Adrenal gland (tissue), 12 donors: Measurements from ENCODE around the gene AP4E1. TPM values are rescaled to one million over a fixed set of nuclear protein-coding genes. Genes with fewer than 3 reads are reported as not detected.
"Not testable (repeated sequence)": the region's sequence is repeated elsewhere in the genome, so short reads cannot be mapped to it uniquely, and the experiment has no call there.

ENCODE experiments used
- DNase-seq, 7 donors: peaks; one replicate each; pipeline ENCODE4 v3.0.0-alpha.2; 2019 to 2020
- H3K27ac ChIP-seq, 5 donors: fragments of 200-600 bp; sonication (generic) in 4 of 5; 1 replicate in 3 of 5; 2 replicates in 2 of 5; pipeline versions ENCODE4 v1.5.1 to v1.8.0; 2016 to 2020; ENCODE audit warnings: mild to moderate bottlenecking in 1 of 5
- H3K27me3 ChIP-seq: fragments of 200-600 bp; 2 replicates; pipeline ENCODE4 v1.8.0; 2021
- H3K36me3 ChIP-seq, 2 donors: fragments of 200-600 bp; replicated peaks in 1 of 2; 1 replicate in 1 of 2; 2 replicates in 1 of 2; pipeline versions ENCODE4 v1.5.1 to v1.8.0; 2018 to 2022
- H3K4me1 ChIP-seq, 2 donors: fragments of 200-600 bp; replicated peaks in 1 of 2; 1 replicate in 1 of 2; 2 replicates in 1 of 2; pipeline versions ENCODE4 v1.5.1 to v1.8.0; 2018 to 2021
- H3K4me3 ChIP-seq, 4 donors: fragments of 200-600 bp; sonication (generic) in 3 of 4; one replicate each; pipeline ENCODE4 v1.5.1; 2016 to 2018
- H3K9me3 ChIP-seq, 3 donors: fragments of 200-600 bp; sonication (generic) in 1 of 3; replicated peaks in 1 of 3; 1 replicate in 2 of 3; 2 replicates in 1 of 3; pipeline versions ENCODE4 v1.5.1 to v1.8.0; 2016 to 2021
- POLR2A ChIP-seq, 2 donors: fragments of 450-650 bp; IDR thresholded peaks; one replicate each; pipeline ENCODE4 v1.6.1; 2017; ENCODE audit warnings: antibody characterized with exemption in 2 of 2, mild to moderate bottlenecking in 2 of 2, moderate library complexity in 1 of 2
- WGBS, 4 donors: extraction: QIAGEN DNeasy Blood & Tissue Kit in 2 of 4; methylation state at CpG; one replicate each; pipeline versions ENCODE4 v1.1.5 to v1.1.7; 2013 to 2017; 5-methylcytosine and 5-hydroxymethylcytosine counted together
- intact Hi-C, 2 donors: fragments of 100-400 bp; cut with DNase I; formaldehyde crosslinking; loops; one replicate each; pipeline versions ENCODE4 v1.14.1 to v1.15.0; 2022 to 2023
- polyA plus RNA-seq, 3 donors: library from polyadenylated mRNA; stranded (reverse); fragments of 200-250 nt in 2 of 3; fragments of 350-450 nt in 1 of 3; fragmentation: Illumina TruSeq in 1 of 3; extraction: RNeasy Lipid Tissue Mini Kit (QIAGEN cat#74804) in 1 of 3; gene quantifications; one replicate each; pipeline ENCODE4 v1.2.3, GENCODE V29; 2013 to 2014
- total RNA-seq, 9 donors: library from RNA; depleted of rRNA in 4 of 9; stranded (reverse); fragments of >200 nt in 4 of 9; fragments of 120-200 nt in 1 of 9; fragmentation: NEBNext Ultra II Directional in 1 of 9; extraction: Animal tissue kit (Norgen Biotek cat#: 25700) in 1 of 9; gene quantifications; one replicate each; pipeline versions ENCODE4 v1.1.0 to v1.2.4, GENCODE V29; 2013 to 2023
- TF ChIP-seq, protein P1 (sequence below), 6 experiments: fragments of 450-650 bp in 4 of 6; fragments of 200-600 bp in 2 of 6; sonication (generic) in 1 of 6; IDR thresholded peaks; 1 replicate in 5 of 6; 2 replicates in 1 of 6; pipeline versions ENCODE4 v1.5.1 to v1.8.0; 2016 to 2021; ENCODE audit warnings: antibody characterized with exemption in 6 of 6, mild to moderate bottlenecking in 2 of 6, moderate library complexity in 1 of 6
- donor health status: healthy with polysubstance abuse.
- donor health status: Bipolar disorder and iron deficiency.
- donor health status: DM: yes; HTN: yes; CAD: no.
- donor health status: DM: no; HTN: no; CAD: no.
- donor health status: DM: no; HTN: no; CAD: no.
- donor health status: DM: yes; HTN: yes; CAD: no.

AP4E1 gene
- total and polyA plus RNA-seq, 12 donors: 2.0 to 23.0 (median 9.5) TPM

DNA sequence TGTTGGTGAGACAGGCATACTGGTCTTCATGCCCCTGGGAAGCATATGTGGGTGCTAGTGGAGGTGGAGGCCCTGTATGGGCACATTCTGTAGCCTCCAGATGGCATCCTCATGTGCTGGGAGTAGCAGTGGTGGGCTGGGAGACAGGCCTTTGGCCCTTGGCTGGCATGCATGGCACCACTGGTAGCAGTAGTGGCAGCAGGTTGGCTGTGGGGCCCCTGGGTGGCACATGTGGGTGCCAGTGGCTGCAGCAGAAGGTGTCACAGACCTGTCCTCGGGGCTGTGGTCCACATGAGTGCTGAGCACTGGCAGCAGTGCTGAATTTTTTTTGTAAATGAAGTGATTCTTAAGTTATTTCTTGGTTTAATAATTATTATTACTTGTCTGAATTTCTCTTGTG lies 115.0 kb downstream of the AP4E1 start:
- no peak for TF ChIP-seq POLR2A (IDR thresholded peaks at IDR 0.05)
- TF ChIP-seq, protein P1, sequence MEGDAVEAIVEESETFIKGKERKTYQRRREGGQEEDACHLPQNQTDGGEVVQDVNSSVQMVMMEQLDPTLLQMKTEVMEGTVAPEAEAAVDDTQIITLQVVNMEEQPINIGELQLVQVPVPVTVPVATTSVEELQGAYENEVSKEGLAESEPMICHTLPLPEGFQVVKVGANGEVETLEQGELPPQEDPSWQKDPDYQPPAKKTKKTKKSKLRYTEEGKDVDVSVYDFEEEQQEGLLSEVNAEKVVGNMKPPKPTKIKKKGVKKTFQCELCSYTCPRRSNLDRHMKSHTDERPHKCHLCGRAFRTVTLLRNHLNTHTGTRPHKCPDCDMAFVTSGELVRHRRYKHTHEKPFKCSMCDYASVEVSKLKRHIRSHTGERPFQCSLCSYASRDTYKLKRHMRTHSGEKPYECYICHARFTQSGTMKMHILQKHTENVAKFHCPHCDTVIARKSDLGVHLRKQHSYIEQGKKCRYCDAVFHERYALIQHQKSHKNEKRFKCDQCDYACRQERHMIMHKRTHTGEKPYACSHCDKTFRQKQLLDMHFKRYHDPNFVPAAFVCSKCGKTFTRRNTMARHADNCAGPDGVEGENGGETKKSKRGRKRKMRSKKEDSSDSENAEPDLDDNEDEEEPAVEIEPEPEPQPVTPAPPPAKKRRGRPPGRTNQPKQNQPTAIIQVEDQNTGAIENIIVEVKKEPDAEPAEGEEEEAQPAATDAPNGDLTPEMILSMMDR (IDR thresholded peaks at IDR 0.05): no peak
- H3K9me3 ChIP-seq: no peaks in the 10 kb centered on the region
- H3K27ac ChIP-seq: no peak overlapping the region
- H3K4me3 ChIP-seq: no peak overlapping the region
- 86 to 100% (median 100%) methylated on average over 1 of the region's 1 CpG; no CpG with 5 or more reads in 1 of the 4 donors for WGBS, 4 donors
- H3K27me3 ChIP-seq: no peaks in the 10 kb centered on the region
- DNase-seq: no peak
- no peaks in the 10 kb centered on the region for H3K4me1 ChIP-seq
- intact Hi-C loops: no loop called here
- H3K36me3 ChIP-seq: no peaks in the 10 kb centered on the region

DNA sequence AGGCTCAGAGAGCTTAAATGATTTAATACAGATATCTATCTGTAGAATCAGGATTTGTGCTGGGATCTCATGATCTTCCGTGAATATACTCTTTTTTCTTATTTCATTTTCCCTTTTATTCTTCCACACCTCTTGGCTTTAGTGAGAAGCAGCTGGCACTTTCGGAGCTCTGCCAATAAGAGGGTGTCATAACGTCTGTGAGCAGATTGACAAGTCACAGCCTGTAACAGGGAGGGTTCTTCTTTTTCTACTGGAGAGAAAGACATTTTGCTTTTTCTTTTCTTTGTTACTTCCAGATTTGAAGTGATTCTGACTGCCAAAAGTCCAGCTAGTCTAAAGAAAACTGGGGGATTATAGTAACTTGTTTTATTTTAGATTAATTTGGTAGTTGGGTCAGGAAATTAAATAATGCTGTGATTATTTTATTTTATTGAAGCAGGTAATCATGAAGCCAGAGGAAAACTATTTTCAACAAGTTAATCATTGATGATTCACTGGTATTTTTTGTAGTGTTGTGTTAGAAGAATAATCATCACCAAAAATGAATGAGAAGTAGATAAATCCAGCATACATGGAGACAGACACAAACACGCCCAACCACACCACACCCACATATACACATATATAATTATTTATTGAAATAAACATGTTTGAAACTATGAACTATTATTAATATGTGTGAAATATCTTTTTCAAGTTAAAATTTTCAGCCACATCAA lies 116.4 kb downstream of the AP4E1 start:
- DNase-seq: no peak
- 81 to 82% (median 82%) methylated on average over 4 of the region's 4 CpGs for WGBS, 4 donors
- no peak overlapping the region for H3K4me3 ChIP-seq
- H3K27ac ChIP-seq: no peak overlapping the region
- no peaks in the 10 kb centered on the region for H3K27me3 ChIP-seq
- no peaks in the 10 kb centered on the region for H3K9me3 ChIP-seq
- TF ChIP-seq, protein P1 (IDR thresholded peaks at IDR 0.05): no peak
- TF ChIP-seq POLR2A (IDR thresholded peaks at IDR 0.05): no peak
- no peaks in the 10 kb centered on the region for H3K4me1 ChIP-seq
- intact Hi-C loops: no loop called here
- H3K36me3 ChIP-seq: no peaks in the 10 kb centered on the region

DNA sequence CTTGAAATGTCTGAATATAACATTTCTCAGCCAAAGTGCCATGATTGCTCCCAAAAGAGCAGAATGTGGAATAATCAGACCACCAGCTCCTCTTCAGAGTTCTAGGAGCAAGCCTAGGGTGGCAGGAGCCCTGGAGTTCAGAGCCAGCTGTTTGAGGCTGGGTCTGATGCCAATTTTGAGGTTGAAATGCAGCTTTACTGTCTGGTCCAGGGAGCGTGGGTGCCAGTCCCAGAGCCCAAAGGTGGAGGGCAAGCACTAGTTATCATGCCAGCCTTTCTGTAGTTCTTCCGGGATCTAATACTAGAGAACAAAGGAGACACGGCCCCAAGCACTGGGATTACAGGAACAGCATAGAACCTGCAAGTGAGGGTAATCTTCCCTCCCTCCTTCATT lies 117.0 kb downstream of the AP4E1 start:
- no peaks in the 10 kb centered on the region for H3K9me3 ChIP-seq
- H3K27ac ChIP-seq: no peak overlapping the region
- no peak for DNase-seq
- 88 to 96% (median 92%) methylated on average over 3 of the region's 3 CpGs for WGBS, 4 donors
- no peak overlapping the region for H3K4me3 ChIP-seq
- H3K4me1 ChIP-seq: peaks cover 1 to 3% of the 10 kb centered on the region in 2 donors
- no peaks in the 10 kb centered on the region for H3K36me3 ChIP-seq
- TF ChIP-seq, protein P1 (IDR thresholded peaks at IDR 0.05): no peak
- no peak for TF ChIP-seq POLR2A (IDR thresholded peaks at IDR 0.05)
- no peaks in the 10 kb centered on the region for H3K27me3 ChIP-seq
- intact Hi-C loops: no loop called here

DNA sequence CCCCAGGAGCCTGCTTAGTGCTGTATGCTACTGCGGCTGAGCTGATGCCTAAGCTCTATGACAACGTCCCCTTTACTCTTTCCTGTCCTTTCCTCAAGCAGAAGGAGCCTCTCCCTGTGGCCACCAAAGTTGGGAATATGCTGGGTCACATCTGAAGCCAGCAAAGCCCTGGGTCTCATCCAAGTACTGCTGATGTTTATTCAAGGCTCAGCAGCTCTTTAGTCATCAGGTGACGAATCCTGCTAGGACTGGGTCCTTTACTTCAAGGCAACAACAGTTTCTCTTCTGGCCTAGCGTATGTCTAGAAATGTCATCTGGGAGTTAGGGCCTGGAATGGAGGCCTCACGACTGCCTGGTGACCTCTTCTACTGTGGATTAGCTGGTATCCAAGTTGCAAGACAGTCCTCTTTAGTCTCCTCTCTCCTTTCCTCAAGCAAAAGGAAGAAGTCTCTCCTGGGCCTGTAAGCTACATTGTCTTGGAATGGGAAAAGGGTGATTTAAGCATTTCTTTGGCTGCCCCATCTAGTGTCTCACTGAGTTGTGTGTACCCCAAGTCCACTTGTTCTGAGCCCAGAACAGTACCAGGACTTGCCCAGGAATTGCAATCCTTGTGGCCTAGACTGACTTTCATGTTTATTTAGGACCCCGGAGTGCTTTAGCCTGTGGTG lies 122.3 kb downstream of the AP4E1 start:
- Histone ChIP-seq H3K27ac (peak overlapping the region; percentile 28 to 80 (median 46)), H3K4me3 (no peak overlapping the region), H3K27me3 (no peaks in the 10 kb centered on the region), H3K36me3 (no peaks in the 10 kb centered on the region), H3K4me1 (peaks cover 6 to 8% of the 10 kb centered on the region in 2 donors), H3K9me3 (no peaks in the 10 kb centered on the region)
- WGBS, 4 donors: 56 to 63% (median 58%) methylated on average over 5 to 6 of the region's 6 CpGs
- DNase-seq: peak; percentile 64 to 87 (median 73)
- TF ChIP-seq POLR2A (IDR thresholded peaks at IDR 0.05): no peak
- TF ChIP-seq, protein P1 (IDR thresholded peaks at IDR 0.05): no peak
- intact Hi-C loops: no loop called here

DNA sequence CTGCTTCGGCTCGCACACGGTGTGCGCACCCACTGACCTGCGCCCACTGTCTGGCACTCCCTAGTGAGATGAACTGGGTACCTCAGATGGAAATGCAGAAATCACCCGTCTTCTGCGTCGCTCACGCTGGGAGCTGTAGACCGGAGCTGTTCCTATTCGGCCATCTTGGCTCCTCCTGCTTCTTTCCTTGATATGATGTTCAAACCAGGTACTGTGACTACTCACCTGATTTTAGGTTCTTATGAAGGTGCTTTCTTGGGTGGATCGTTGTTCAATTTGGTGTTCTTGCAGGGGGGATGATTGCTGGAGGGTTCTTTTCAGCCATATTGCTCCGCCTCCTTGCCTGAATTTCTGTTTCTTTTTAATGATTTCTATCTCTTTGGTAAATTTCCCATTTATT lies 129.0 kb downstream of the AP4E1 start:
- H3K36me3 ChIP-seq, H3K9me3 ChIP-seq, H3K27me3 ChIP-seq, H3K4me1 ChIP-seq, DNase-seq, H3K27ac ChIP-seq, H3K4me3 ChIP-seq, intact Hi-C loops: not testable (repeated sequence)
- 93 to 95% (median 95%) methylated on average over 13 of the region's 13 CpGs for WGBS, 4 donors
